Neural cell (in vitro differentiated cells): ENCODE results near the gene TBC1D5.

ENCODE experiments used
- EZH2 ChIP-seq: fragments of 200-600, 300-800 bp; shearing (Covaris generic), sonication (generic); IDR thresholded peaks from 2 replicates; pipeline ENCODE4 v1.6.1; 2014; ENCODE audit warnings: antibody characterized with exemption, low read length, borderline replicate concordance, mild to moderate bottlenecking; ENCODE audit not compliant: insufficient read depth, poor library complexity, severe bottlenecking
- POLR2AphosphoS5 ChIP-seq: IDR thresholded peaks from 2 replicates; pipeline ENCODE4 v1.6.1; 2012
- RAD21 ChIP-seq: fragments of 450-650 bp; conservative IDR thresholded peaks from 2 replicates; pipeline ENCODE4 v1.6.1; 2014; ENCODE audit warnings: antibody characterized with exemption, mild to moderate bottlenecking, moderate library complexity
- SMC3 ChIP-seq: fragments of 450-650 bp; conservative IDR thresholded peaks from 2 replicates; pipeline ENCODE4 v1.6.1; 2014; ENCODE audit warnings: antibody characterized with exemption, mild to moderate bottlenecking, moderate library complexity; ENCODE audit not compliant: poor library complexity
- TF ChIP-seq, protein P1 (sequence below): fragments of 450-650 bp; IDR thresholded peaks from 2 replicates; pipeline ENCODE4 v1.5.1; 2014; ENCODE audit warnings: antibody characterized with exemption, mild to moderate bottlenecking, moderate library complexity; ENCODE audit not compliant: poor library complexity, severe bottlenecking
- TF ChIP-seq, protein P2 (sequence below): IDR thresholded peaks from 2 replicates; pipeline ENCODE4 v1.6.1; 2012; ENCODE audit warnings: borderline replicate concordance

GRCh38 chr3:17140670-17141505 is 601.5 kb downstream of the TBC1D5 start:
- TF ChIP-seq, protein P1, sequence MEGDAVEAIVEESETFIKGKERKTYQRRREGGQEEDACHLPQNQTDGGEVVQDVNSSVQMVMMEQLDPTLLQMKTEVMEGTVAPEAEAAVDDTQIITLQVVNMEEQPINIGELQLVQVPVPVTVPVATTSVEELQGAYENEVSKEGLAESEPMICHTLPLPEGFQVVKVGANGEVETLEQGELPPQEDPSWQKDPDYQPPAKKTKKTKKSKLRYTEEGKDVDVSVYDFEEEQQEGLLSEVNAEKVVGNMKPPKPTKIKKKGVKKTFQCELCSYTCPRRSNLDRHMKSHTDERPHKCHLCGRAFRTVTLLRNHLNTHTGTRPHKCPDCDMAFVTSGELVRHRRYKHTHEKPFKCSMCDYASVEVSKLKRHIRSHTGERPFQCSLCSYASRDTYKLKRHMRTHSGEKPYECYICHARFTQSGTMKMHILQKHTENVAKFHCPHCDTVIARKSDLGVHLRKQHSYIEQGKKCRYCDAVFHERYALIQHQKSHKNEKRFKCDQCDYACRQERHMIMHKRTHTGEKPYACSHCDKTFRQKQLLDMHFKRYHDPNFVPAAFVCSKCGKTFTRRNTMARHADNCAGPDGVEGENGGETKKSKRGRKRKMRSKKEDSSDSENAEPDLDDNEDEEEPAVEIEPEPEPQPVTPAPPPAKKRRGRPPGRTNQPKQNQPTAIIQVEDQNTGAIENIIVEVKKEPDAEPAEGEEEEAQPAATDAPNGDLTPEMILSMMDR, result no peak
- TF ChIP-seq, protein P2, sequence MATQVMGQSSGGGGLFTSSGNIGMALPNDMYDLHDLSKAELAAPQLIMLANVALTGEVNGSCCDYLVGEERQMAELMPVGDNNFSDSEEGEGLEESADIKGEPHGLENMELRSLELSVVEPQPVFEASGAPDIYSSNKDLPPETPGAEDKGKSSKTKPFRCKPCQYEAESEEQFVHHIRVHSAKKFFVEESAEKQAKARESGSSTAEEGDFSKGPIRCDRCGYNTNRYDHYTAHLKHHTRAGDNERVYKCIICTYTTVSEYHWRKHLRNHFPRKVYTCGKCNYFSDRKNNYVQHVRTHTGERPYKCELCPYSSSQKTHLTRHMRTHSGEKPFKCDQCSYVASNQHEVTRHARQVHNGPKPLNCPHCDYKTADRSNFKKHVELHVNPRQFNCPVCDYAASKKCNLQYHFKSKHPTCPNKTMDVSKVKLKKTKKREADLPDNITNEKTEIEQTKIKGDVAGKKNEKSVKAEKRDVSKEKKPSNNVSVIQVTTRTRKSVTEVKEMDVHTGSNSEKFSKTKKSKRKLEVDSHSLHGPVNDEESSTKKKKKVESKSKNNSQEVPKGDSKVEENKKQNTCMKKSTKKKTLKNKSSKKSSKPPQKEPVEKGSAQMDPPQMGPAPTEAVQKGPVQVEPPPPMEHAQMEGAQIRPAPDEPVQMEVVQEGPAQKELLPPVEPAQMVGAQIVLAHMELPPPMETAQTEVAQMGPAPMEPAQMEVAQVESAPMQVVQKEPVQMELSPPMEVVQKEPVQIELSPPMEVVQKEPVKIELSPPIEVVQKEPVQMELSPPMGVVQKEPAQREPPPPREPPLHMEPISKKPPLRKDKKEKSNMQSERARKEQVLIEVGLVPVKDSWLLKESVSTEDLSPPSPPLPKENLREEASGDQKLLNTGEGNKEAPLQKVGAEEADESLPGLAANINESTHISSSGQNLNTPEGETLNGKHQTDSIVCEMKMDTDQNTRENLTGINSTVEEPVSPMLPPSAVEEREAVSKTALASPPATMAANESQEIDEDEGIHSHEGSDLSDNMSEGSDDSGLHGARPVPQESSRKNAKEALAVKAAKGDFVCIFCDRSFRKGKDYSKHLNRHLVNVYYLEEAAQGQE, result no peak
- TF ChIP-seq POLR2AphosphoS5 (no peak), EZH2 (no peak), SMC3 (no peak), RAD21 (no peak)
